DND-41 (cell line): Measurements from ENCODE around the gene SLC1A6.

ENCODE experiments used
- ATAC-seq: fragments of 200-7000 bp; cut with Tn5 transposase; 3 replicates; pipeline ENCODE4 v1.9.1; 2021; ENCODE audit warnings: low read depth; ENCODE audit not compliant: insufficient read depth
- DNase-seq: peaks from one replicate; pipeline ENCODE4 v3.0.0-alpha.2; 2020
- H2AFZ ChIP-seq: 2 replicates; pipeline ENCODE4 v1.6.0; 2012; ENCODE audit warnings: low read depth, low read length
- H3K27ac ChIP-seq: 2 replicates; pipeline ENCODE4 v1.5.1; 2012; ENCODE audit warnings: low read length, inconsistent platforms
- H3K27me3 ChIP-seq: fragments of 200-600 bp; sonication (generic); 2 replicates; pipeline ENCODE4 v1.6.0; 2012; ENCODE audit warnings: low read length, mild to moderate bottlenecking, inconsistent platforms; ENCODE audit not compliant: insufficient read depth, poor library complexity
- H3K36me3 ChIP-seq: 2 replicates; pipeline ENCODE4 v1.5.1; 2012; ENCODE audit warnings: low read length, inconsistent platforms; ENCODE audit not compliant: insufficient read depth
- H3K4me1 ChIP-seq: 2 replicates; pipeline ENCODE4 v1.5.1; 2012; ENCODE audit warnings: mild to moderate bottlenecking, low read length; ENCODE audit not compliant: insufficient read depth
- H3K4me2 ChIP-seq: 2 replicates; pipeline ENCODE4 v1.6.0; 2012; ENCODE audit warnings: mild to moderate bottlenecking, moderate library complexity, low read length, inconsistent platforms; ENCODE audit not compliant: insufficient read depth
- H3K4me3 ChIP-seq, 2 experiments: fragments of 200-600 bp in 1 of 2; shearing (Covaris generic) in 1 of 2; 2 replicates each; pipeline ENCODE4 v1.5.1; 2012 to 2016; ENCODE audit warnings: inconsistent platforms in 2 of 2, low read length in 2 of 2, mild to moderate bottlenecking in 2 of 2, low read depth in 1 of 2, moderate library complexity in 1 of 2
- H3K79me2 ChIP-seq: 2 replicates; pipeline ENCODE4 v1.6.0; 2012; ENCODE audit warnings: low read length, inconsistent platforms; ENCODE audit not compliant: insufficient read depth
- H3K9ac ChIP-seq: 2 replicates; pipeline ENCODE4 v1.6.0; 2012; ENCODE audit warnings: low read depth, mild to moderate bottlenecking, inconsistent platforms, low read length, moderate library complexity
- H3K9me3 ChIP-seq: 2 replicates; pipeline ENCODE4 v1.5.1; 2012; ENCODE audit warnings: low read length, moderate library complexity, mild to moderate bottlenecking, inconsistent platforms; ENCODE audit not compliant: insufficient read depth, severe bottlenecking
- H4K20me1 ChIP-seq: 2 replicates; pipeline ENCODE4 v1.6.0; 2012; ENCODE audit warnings: low read length; ENCODE audit not compliant: insufficient read depth
- EZH2 ChIP-seq: IDR thresholded peaks from 3 replicates; pipeline ENCODE4 v1.6.1; 2012; ENCODE audit warnings: borderline replicate concordance, low read depth, mild to moderate bottlenecking, moderate library complexity, low read length, inconsistent platforms; ENCODE audit not compliant: severe bottlenecking
- TF ChIP-seq, protein P1 (sequence below): IDR thresholded peaks from 2 replicates; pipeline ENCODE4 v1.5.1; 2012; ENCODE audit warnings: borderline replicate concordance, low read length, moderate library complexity, mild to moderate bottlenecking; ENCODE audit not compliant: poor library complexity, severe bottlenecking; ENCODE audit errors: extremely low read depth

Gene SLC1A6

DNA sequence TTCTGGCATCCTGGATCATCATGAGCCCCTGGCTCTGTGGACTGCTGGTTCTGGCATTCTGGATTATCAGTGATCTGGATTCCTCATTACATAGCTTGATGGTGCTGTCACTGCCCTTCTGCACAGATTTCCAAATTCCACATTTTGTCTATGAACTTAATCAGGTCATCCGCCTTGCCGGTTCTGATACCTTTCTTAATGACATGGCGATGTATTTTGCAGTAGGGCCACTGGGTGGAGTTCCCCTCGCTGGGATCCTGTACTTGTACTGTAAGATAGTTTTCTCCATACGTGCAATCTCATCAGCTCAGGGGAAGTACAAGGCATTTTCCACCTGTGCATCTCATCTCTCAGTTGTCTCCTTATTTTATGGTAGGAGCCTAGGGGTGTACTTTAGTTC is 62.8 kb downstream of the SLC1A6 start:
- Histone ChIP-seq H3K79me2 (no peaks in the 10 kb centered on the region), H4K20me1 (no peaks in the 10 kb centered on the region), H3K9ac (no peak overlapping the region), H3K4me3 (no peak overlapping the region), H3K27ac (no peak overlapping the region), H3K9me3 (no peaks in the 10 kb centered on the region), H3K36me3 (no peaks in the 10 kb centered on the region), H3K27me3 (no peaks in the 10 kb centered on the region), H2AFZ (no peak overlapping the region), H3K4me2 (no peak overlapping the region), H3K4me1 (no peaks in the 10 kb centered on the region)
- no peak for TF ChIP-seq EZH2
- TF ChIP-seq, protein P1, sequence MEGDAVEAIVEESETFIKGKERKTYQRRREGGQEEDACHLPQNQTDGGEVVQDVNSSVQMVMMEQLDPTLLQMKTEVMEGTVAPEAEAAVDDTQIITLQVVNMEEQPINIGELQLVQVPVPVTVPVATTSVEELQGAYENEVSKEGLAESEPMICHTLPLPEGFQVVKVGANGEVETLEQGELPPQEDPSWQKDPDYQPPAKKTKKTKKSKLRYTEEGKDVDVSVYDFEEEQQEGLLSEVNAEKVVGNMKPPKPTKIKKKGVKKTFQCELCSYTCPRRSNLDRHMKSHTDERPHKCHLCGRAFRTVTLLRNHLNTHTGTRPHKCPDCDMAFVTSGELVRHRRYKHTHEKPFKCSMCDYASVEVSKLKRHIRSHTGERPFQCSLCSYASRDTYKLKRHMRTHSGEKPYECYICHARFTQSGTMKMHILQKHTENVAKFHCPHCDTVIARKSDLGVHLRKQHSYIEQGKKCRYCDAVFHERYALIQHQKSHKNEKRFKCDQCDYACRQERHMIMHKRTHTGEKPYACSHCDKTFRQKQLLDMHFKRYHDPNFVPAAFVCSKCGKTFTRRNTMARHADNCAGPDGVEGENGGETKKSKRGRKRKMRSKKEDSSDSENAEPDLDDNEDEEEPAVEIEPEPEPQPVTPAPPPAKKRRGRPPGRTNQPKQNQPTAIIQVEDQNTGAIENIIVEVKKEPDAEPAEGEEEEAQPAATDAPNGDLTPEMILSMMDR: no peak
- DNase-seq: no peak
- ATAC-seq: no peak

DNA sequence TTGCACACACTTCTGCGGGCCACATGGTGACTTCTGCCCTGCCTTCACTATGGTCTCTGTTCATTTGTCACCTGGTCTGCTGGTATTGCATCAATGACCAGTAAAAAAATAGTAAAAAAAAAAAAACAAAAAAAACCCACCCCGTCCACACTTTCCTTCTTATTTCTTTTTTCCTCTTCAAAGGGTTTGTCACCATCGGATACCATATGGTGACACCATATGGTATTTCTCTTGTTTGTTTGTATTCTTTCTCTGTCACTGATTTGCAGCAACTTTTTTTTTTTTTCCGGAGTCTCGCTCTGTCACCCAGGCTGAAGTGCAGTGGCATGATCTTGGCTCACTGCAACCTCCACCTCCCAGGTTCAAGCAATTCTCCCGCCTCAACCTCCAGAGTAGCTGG is 64.5 kb downstream of the SLC1A6 start:
- Histone ChIP-seq H2AFZ (no peak overlapping the region), H3K4me1 (no peaks in the 10 kb centered on the region), H3K9ac (no peak overlapping the region), H4K20me1 (no peaks in the 10 kb centered on the region), H3K36me3 (no peaks in the 10 kb centered on the region), H3K27me3 (no peaks in the 10 kb centered on the region), H3K79me2 (no peaks in the 10 kb centered on the region), H3K9me3 (no peaks in the 10 kb centered on the region), H3K4me3 (no peak overlapping the region), H3K4me2 (no peak overlapping the region), H3K27ac (no peak overlapping the region)
- ATAC-seq (no peak), DNase-seq (no peak)
- TF ChIP-seq, protein P1: no peak
- TF ChIP-seq EZH2: no peak

DNA sequence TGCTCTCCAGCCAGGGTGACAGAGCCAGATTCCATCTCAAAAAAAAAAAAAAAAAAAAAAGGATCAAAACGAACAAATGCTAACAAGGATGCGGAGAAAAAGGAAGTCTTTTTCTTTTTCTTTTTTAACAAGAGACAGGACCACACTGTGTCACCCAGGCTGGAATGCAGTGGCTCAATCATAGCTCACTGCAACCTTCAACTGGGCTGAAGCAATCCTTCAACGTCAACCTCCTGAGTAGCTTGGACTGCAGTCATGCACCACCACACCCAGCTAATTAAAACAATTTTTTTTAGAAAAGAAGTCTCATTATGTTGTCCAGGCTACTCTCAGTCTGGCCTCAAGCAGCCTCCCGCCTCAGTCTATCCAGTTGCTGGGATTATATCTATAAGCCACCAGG is 73.0 kb downstream of the SLC1A6 start:
- H3K27me3 ChIP-seq: no peaks in the 10 kb centered on the region
- H3K36me3 ChIP-seq: no peaks in the 10 kb centered on the region
- TF ChIP-seq, protein P1: no peak
- no peak for TF ChIP-seq EZH2
- no peak overlapping the region for H3K9ac ChIP-seq
- no peak overlapping the region for H3K4me2 ChIP-seq
- ATAC-seq (no peak), DNase-seq (no peak)
- H2AFZ ChIP-seq: no peak overlapping the region
- no peaks in the 10 kb centered on the region for H3K9me3 ChIP-seq
- H3K4me3 ChIP-seq: no peak overlapping the region
- H3K79me2 ChIP-seq: no peaks in the 10 kb centered on the region
- no peak overlapping the region for H3K27ac ChIP-seq
- no peaks in the 10 kb centered on the region for H4K20me1 ChIP-seq
- H3K4me1 ChIP-seq: no peaks in the 10 kb centered on the region
